Esophagus muscularis mucosa (tissue), 3 donors: ENCODE results near the gene F8.

ENCODE experiments used
- CTCF ChIP-seq, 3 experiments: fragments of 200-600 bp in 2 of 3; fragments of 450-650 bp in 1 of 3; sonication (generic) in 2 of 3; IDR thresholded peaks; one replicate each; pipeline ENCODE4 v1.5.1; 2017 to 2019; ENCODE audit warnings: antibody characterized with exemption in 3 of 3, mild to moderate bottlenecking in 2 of 3, moderate library complexity in 1 of 3
- POLR2A ChIP-seq: fragments of 450-650 bp; IDR thresholded peaks from one replicate; pipeline ENCODE4 v1.6.1; 2017; ENCODE audit warnings: antibody characterized with exemption, moderate library complexity, mild to moderate bottlenecking, low read depth

- TF ChIP-seq POLR2A (no peak), CTCF (IDR thresholded peaks at IDR 0.05) (no peak)
Observed at GRCh38 chrX:154809939-154810665, 212.4 kb downstream of the F8 start.
